B cell (primary cell): Measurements from ENCODE around the gene UBXN7. TPM values are rescaled to one million over a fixed set of nuclear protein-coding genes. Genes with fewer than 3 reads are reported as not detected.

Experiments
- ATAC-seq: fragments of 200-7000 bp; cut with Tn5 transposase; one replicate; pipeline ENCODE4 v1.10.0; 2021; ENCODE audit warnings: low read depth, mild to moderate bottlenecking, moderate number of reproducible peaks, moderate library complexity
- CTCF ChIA-PET: fragments of 350-600 bp; sonication (Branson Sonifier 250); formaldehyde crosslinking; loops from one replicate; lab custom pipeline; 2021; ENCODE audit warnings: antibody characterized with exemption, inconsistent platforms; lab: Charles Lee
- POLR2A ChIA-PET: fragments of 350-600 bp; sonication (Branson Sonifier 250); formaldehyde crosslinking; loops from one replicate; lab custom pipeline; 2021; ENCODE audit warnings: antibody characterized with exemption; lab: Charles Lee
- DNase-seq: peaks from one replicate; pipeline ENCODE4 v3.0.0; 2013
- H2AFZ ChIP-seq: 2 replicates; pipeline ENCODE4 v1.6.1; 2012; ENCODE audit warnings: mild to moderate bottlenecking, low read depth, low read length; ENCODE audit not compliant: insufficient read depth, poor library complexity, severe bottlenecking
- H3K27ac ChIP-seq, 2 donors: 1 replicate in 1 of 2; 2 replicates in 1 of 2; pipeline ENCODE4 v1.5.1; 2012 to 2013; ENCODE audit warnings: low read length in 2 of 2, mild to moderate bottlenecking in 2 of 2, moderate library complexity in 1 of 2
- H3K27me3 ChIP-seq, 4 experiments: fragments of 200-600 bp in 1 of 4; sonication (generic) in 1 of 4; replicated peaks in 1 of 4; 1 replicate in 2 of 4; 2 replicates in 2 of 4; pipeline versions ENCODE4 v1.6.1 to v1.7.0; 2013 to 2016; ENCODE audit warnings: low read length in 3 of 4, mild to moderate bottlenecking in 2 of 4, mixed read lengths in 1 of 4, moderate library complexity in 1 of 4; ENCODE audit not compliant: insufficient read depth in 4 of 4, control insufficient read depth in 3 of 4; ENCODE audit errors: control extremely low read depth in 1 of 4
- H3K36me3 ChIP-seq, 2 experiments: replicated peaks in 1 of 2; 1 replicate in 1 of 2; 2 replicates in 1 of 2; pipeline versions ENCODE4 v1.6.1 to v1.7.1; 2013; ENCODE audit warnings: low read length in 1 of 2; ENCODE audit not compliant: insufficient read depth in 2 of 2, control insufficient read depth in 1 of 2; ENCODE audit errors: control extremely low read depth in 1 of 2, extremely low read depth in 1 of 2
- H3K4me1 ChIP-seq, 2 donors: fragments of 200-600 bp in 1 of 2; sonication (generic) in 1 of 2; 1 replicate in 1 of 2; 2 replicates in 1 of 2; pipeline versions ENCODE4 v1.5.1 to v1.6.1; 2013 to 2017; ENCODE audit warnings: low read length in 2 of 2; ENCODE audit not compliant: control insufficient read depth in 2 of 2, insufficient read depth in 2 of 2
- H3K4me2 ChIP-seq: replicated peaks from 2 replicates; pipeline ENCODE3; 2012; ENCODE audit warnings: mild to moderate bottlenecking, low read depth, low read length; ENCODE audit not compliant: poor library complexity, severe bottlenecking
- H3K4me3 ChIP-seq, 5 experiments: fragments of 200-600 bp in 1 of 5; sonication (generic) in 1 of 5; 1 replicate in 3 of 5; 2 replicates in 2 of 5; pipeline versions ENCODE4 v1.5.1 to v1.7.0; 2011 to 2016; ENCODE audit warnings: low read length in 4 of 5, mild to moderate bottlenecking in 4 of 5, low read depth in 2 of 5, control low read depth in 1 of 5, moderate library complexity in 1 of 5; ENCODE audit not compliant: insufficient read depth in 1 of 5; ENCODE audit errors: control extremely low read depth in 1 of 5, extremely low read depth in 1 of 5
- H3K79me2 ChIP-seq: fragments of 200-600 bp; sonication (generic); one replicate; pipeline ENCODE4 v1.6.0; 2016; ENCODE audit warnings: low read length; ENCODE audit not compliant: control insufficient read depth, insufficient read depth
- H3K9ac ChIP-seq: fragments of 200-600 bp; sonication (generic); 2 replicates; pipeline ENCODE4 v1.6.1; 2017; ENCODE audit warnings: mild to moderate bottlenecking, low read length, moderate library complexity
- H3K9me3 ChIP-seq, 3 donors: one replicate each; pipeline versions ENCODE4 v1.6.1 to v1.7.1; 2013; ENCODE audit warnings: low read length in 2 of 3; ENCODE audit not compliant: control insufficient read depth in 2 of 3, insufficient read depth in 1 of 3; ENCODE audit errors: control extremely low read depth in 1 of 3
- H4K20me1 ChIP-seq: 2 replicates; pipeline ENCODE4 v1.6.0; 2012; ENCODE audit warnings: mild to moderate bottlenecking, low read length; ENCODE audit not compliant: insufficient read depth, control insufficient read depth, poor library complexity, severe bottlenecking
- H3K27ac Mint-ChIP-seq: one replicate; pipeline ENCODE4 v1.8.0; 2021; ENCODE audit warnings: mixed read lengths
- H3K27me3 Mint-ChIP-seq: one replicate; pipeline ENCODE4 v1.8.0; 2021; ENCODE audit warnings: mixed read lengths
- H3K4me1 Mint-ChIP-seq: one replicate; pipeline ENCODE4 v1.8.0; 2021; ENCODE audit warnings: mixed read lengths
- H3K4me3 Mint-ChIP-seq: one replicate; pipeline ENCODE4 v1.8.0; 2021; ENCODE audit warnings: mixed read lengths
- H3K9me3 Mint-ChIP-seq: one replicate; pipeline ENCODE4 v1.8.0; 2022; ENCODE audit warnings: mixed read lengths; ENCODE audit not compliant: insufficient read depth
- CTCF ChIP-seq: fragments of 200-600 bp; IDR thresholded peaks from one replicate; pipeline ENCODE4 v1.8.0; 2022; ENCODE audit warnings: antibody characterized with exemption, mild to moderate bottlenecking
- EZH2 ChIP-seq: IDR thresholded peaks from 2 replicates; pipeline ENCODE4 v1.6.1; 2012; ENCODE audit warnings: borderline replicate concordance, low read depth, mild to moderate bottlenecking, moderate library complexity, low read length; ENCODE audit not compliant: insufficient read depth, poor library complexity, severe bottlenecking
- WGBS: methylation state at CpG from one replicate; pipeline ENCODE4 v1.1.5; 2013; ENCODE audit warnings: missing lambda C conversion rate; ENCODE audit not compliant: insufficient coverage; 5-methylcytosine and 5-hydroxymethylcytosine counted together
- intact Hi-C: fragments of 100-400 bp; cut with micrococcal nuclease; formaldehyde crosslinking; loops from one replicate; pipeline ENCODE4 v1.10.0; 2022
- polyA plus RNA-seq: library from polyadenylated mRNA; depleted of rRNA; stranded (reverse); fragments of >200 nt; gene quantifications from 2 replicates; pipeline ENCODE4 v1.2.3, GENCODE V29; 2012
- total RNA-seq, 2 donors: library from RNA; stranded (reverse); fragments of 120-200 nt in 1 of 2; gene quantifications; 1 replicate in 1 of 2; 2 replicates in 1 of 2; pipeline versions ENCODE4 v1.2.3 to v1.2.4, GENCODE V29; 2013 to 2022

Gene UBXN7
- total and polyA plus RNA-seq, 2 donors (not counting 1 experiment from before 2014, with no cell fraction given), result 7.4 to 107 TPM

GRCh38 chr3:196339493-196340254 lies 92.6 kb downstream of the UBXN7 start:
- Histone ChIP-seq H3K79me2 (no peaks in the 10 kb centered on the region), H3K9ac (no peak overlapping the region), H3K36me3 (no peaks in the 10 kb centered on the region), H3K4me2 (no peak overlapping the region), H3K27ac (no peak overlapping the region), H4K20me1 (no peaks in the 10 kb centered on the region), H3K4me3 (no peak overlapping the region), H3K9me3 (peaks cover 0 to 9% (median 0%) of the 10 kb centered on the region in 3 donors), H2AFZ (no peak overlapping the region), H3K27me3 (no peaks in the 10 kb centered on the region), H3K4me1 (peaks cover 4% of the 10 kb centered on the region in 2 donors)
- DNase-seq (no peak), ATAC-seq (no peak)
- intact Hi-C loops, result no loop called here
- CTCF ChIA-PET, result interaction anchor here (0.6 kb wide), 1 partner anchor 241 kb away, joined by 3 read pairs; no protein-coding TSS in a partner anchor
- peaks cover 3% of the 10 kb centered on the region for H3K4me1 Mint-ChIP-seq
- no peaks in the 10 kb centered on the region for H3K9me3 Mint-ChIP-seq
- no peak overlapping the region for H3K4me3 Mint-ChIP-seq
- peaks cover 4% of the 10 kb centered on the region for H3K27me3 Mint-ChIP-seq
- POLR2A ChIA-PET, result no interaction called here
- WGBS, result 90% methylated on average over 12 of the region's 21 CpGs
- TF ChIP-seq EZH2, result no peak
- TF ChIP-seq CTCF, result no peak
- H3K27ac Mint-ChIP-seq, result no peak overlapping the region

GRCh38 chr3:196339044-196339443 lies 93.2 kb downstream of the UBXN7 start:
- no peak for TF ChIP-seq EZH2
- TF ChIP-seq CTCF, result no peak
- intact Hi-C loops, result no loop called here
- H3K9me3 ChIP-seq, result peaks cover 0 to 9% (median 0%) of the 10 kb centered on the region in 3 donors
- POLR2A ChIA-PET, result interaction anchor here (0.7 kb wide), 1 partner anchor 257 kb away, joined by 3 read pairs; no protein-coding TSS in a partner anchor
- CTCF ChIA-PET, result interaction anchor here (0.6 kb wide), 1 partner anchor 241 kb away, joined by 3 read pairs; no protein-coding TSS in a partner anchor
- no peaks in the 10 kb centered on the region for H4K20me1 ChIP-seq
- H3K27ac Mint-ChIP-seq, result no peak overlapping the region
- no peak overlapping the region for H3K9ac ChIP-seq
- no peak overlapping the region for H2AFZ ChIP-seq
- WGBS, result 100% methylated on average over 3 of the region's 6 CpGs
- no peak overlapping the region for H3K4me3 Mint-ChIP-seq
- H3K4me3 ChIP-seq, result no peak overlapping the region
- peaks cover 4% of the 10 kb centered on the region for H3K27me3 Mint-ChIP-seq
- H3K4me1 Mint-ChIP-seq, result no peaks in the 10 kb centered on the region
- no peaks in the 10 kb centered on the region for H3K79me2 ChIP-seq
- H3K27ac ChIP-seq, result no peak overlapping the region
- H3K4me2 ChIP-seq, result no peak overlapping the region
- no peak for DNase-seq
- no peaks in the 10 kb centered on the region for H3K27me3 ChIP-seq
- no peaks in the 10 kb centered on the region for H3K36me3 ChIP-seq
- no peak for ATAC-seq
- no peaks in the 10 kb centered on the region for H3K9me3 Mint-ChIP-seq
- no peaks in the 10 kb centered on the region for H3K4me1 ChIP-seq
